B cell (primary cell): ENCODE results near the gene PLA2G2D. TPM values are rescaled to one million over a fixed set of nuclear protein-coding genes. Genes with fewer than 3 reads are reported as not detected.

Source experiments
- ATAC-seq: fragments of 200-7000 bp; cut with Tn5 transposase; one replicate; pipeline ENCODE4 v1.10.0; 2021; ENCODE audit warnings: low read depth, mild to moderate bottlenecking, moderate number of reproducible peaks, moderate library complexity
- CTCF ChIA-PET: fragments of 350-600 bp; sonication (Branson Sonifier 250); formaldehyde crosslinking; loops from one replicate; lab custom pipeline; 2021; ENCODE audit warnings: antibody characterized with exemption, inconsistent platforms; lab: Charles Lee
- POLR2A ChIA-PET: fragments of 350-600 bp; sonication (Branson Sonifier 250); formaldehyde crosslinking; loops from one replicate; lab custom pipeline; 2021; ENCODE audit warnings: antibody characterized with exemption; lab: Charles Lee
- DNase-seq: peaks from one replicate; pipeline ENCODE4 v3.0.0; 2013
- H2AFZ ChIP-seq: 2 replicates; pipeline ENCODE4 v1.6.1; 2012; ENCODE audit warnings: mild to moderate bottlenecking, low read depth, low read length; ENCODE audit not compliant: insufficient read depth, poor library complexity, severe bottlenecking
- H3K27ac ChIP-seq, 2 donors: 1 replicate in 1 of 2; 2 replicates in 1 of 2; pipeline ENCODE4 v1.5.1; 2012 to 2013; ENCODE audit warnings: low read length in 2 of 2, mild to moderate bottlenecking in 2 of 2, moderate library complexity in 1 of 2
- H3K27me3 ChIP-seq, 4 experiments: fragments of 200-600 bp in 1 of 4; sonication (generic) in 1 of 4; replicated peaks in 1 of 4; 1 replicate in 2 of 4; 2 replicates in 2 of 4; pipeline versions ENCODE4 v1.6.1 to v1.7.0; 2013 to 2016; ENCODE audit warnings: low read length in 3 of 4, mild to moderate bottlenecking in 2 of 4, mixed read lengths in 1 of 4, moderate library complexity in 1 of 4; ENCODE audit not compliant: insufficient read depth in 4 of 4, control insufficient read depth in 3 of 4; ENCODE audit errors: control extremely low read depth in 1 of 4
- H3K36me3 ChIP-seq, 2 experiments: replicated peaks in 1 of 2; 1 replicate in 1 of 2; 2 replicates in 1 of 2; pipeline versions ENCODE4 v1.6.1 to v1.7.1; 2013; ENCODE audit warnings: low read length in 1 of 2; ENCODE audit not compliant: insufficient read depth in 2 of 2, control insufficient read depth in 1 of 2; ENCODE audit errors: control extremely low read depth in 1 of 2, extremely low read depth in 1 of 2
- H3K4me1 ChIP-seq, 2 donors: fragments of 200-600 bp in 1 of 2; sonication (generic) in 1 of 2; 1 replicate in 1 of 2; 2 replicates in 1 of 2; pipeline versions ENCODE4 v1.5.1 to v1.6.1; 2013 to 2017; ENCODE audit warnings: low read length in 2 of 2; ENCODE audit not compliant: control insufficient read depth in 2 of 2, insufficient read depth in 2 of 2
- H3K4me2 ChIP-seq: replicated peaks from 2 replicates; pipeline ENCODE3; 2012; ENCODE audit warnings: mild to moderate bottlenecking, low read depth, low read length; ENCODE audit not compliant: poor library complexity, severe bottlenecking
- H3K4me3 ChIP-seq, 5 experiments: fragments of 200-600 bp in 1 of 5; sonication (generic) in 1 of 5; 1 replicate in 3 of 5; 2 replicates in 2 of 5; pipeline versions ENCODE4 v1.5.1 to v1.7.0; 2011 to 2016; ENCODE audit warnings: low read length in 4 of 5, mild to moderate bottlenecking in 4 of 5, low read depth in 2 of 5, control low read depth in 1 of 5, moderate library complexity in 1 of 5; ENCODE audit not compliant: insufficient read depth in 1 of 5; ENCODE audit errors: control extremely low read depth in 1 of 5, extremely low read depth in 1 of 5
- H3K79me2 ChIP-seq: fragments of 200-600 bp; sonication (generic); one replicate; pipeline ENCODE4 v1.6.0; 2016; ENCODE audit warnings: low read length; ENCODE audit not compliant: control insufficient read depth, insufficient read depth
- H3K9ac ChIP-seq: fragments of 200-600 bp; sonication (generic); 2 replicates; pipeline ENCODE4 v1.6.1; 2017; ENCODE audit warnings: mild to moderate bottlenecking, low read length, moderate library complexity
- H3K9me3 ChIP-seq, 3 donors: one replicate each; pipeline versions ENCODE4 v1.6.1 to v1.7.1; 2013; ENCODE audit warnings: low read length in 2 of 3; ENCODE audit not compliant: control insufficient read depth in 2 of 3, insufficient read depth in 1 of 3; ENCODE audit errors: control extremely low read depth in 1 of 3
- H4K20me1 ChIP-seq: 2 replicates; pipeline ENCODE4 v1.6.0; 2012; ENCODE audit warnings: mild to moderate bottlenecking, low read length; ENCODE audit not compliant: insufficient read depth, control insufficient read depth, poor library complexity, severe bottlenecking
- H3K27ac Mint-ChIP-seq: one replicate; pipeline ENCODE4 v1.8.0; 2021; ENCODE audit warnings: mixed read lengths
- H3K27me3 Mint-ChIP-seq: one replicate; pipeline ENCODE4 v1.8.0; 2021; ENCODE audit warnings: mixed read lengths
- H3K4me1 Mint-ChIP-seq: one replicate; pipeline ENCODE4 v1.8.0; 2021; ENCODE audit warnings: mixed read lengths
- H3K4me3 Mint-ChIP-seq: one replicate; pipeline ENCODE4 v1.8.0; 2021; ENCODE audit warnings: mixed read lengths
- H3K9me3 Mint-ChIP-seq: one replicate; pipeline ENCODE4 v1.8.0; 2022; ENCODE audit warnings: mixed read lengths; ENCODE audit not compliant: insufficient read depth
- EZH2 ChIP-seq: IDR thresholded peaks from 2 replicates; pipeline ENCODE4 v1.6.1; 2012; ENCODE audit warnings: borderline replicate concordance, low read depth, mild to moderate bottlenecking, moderate library complexity, low read length; ENCODE audit not compliant: insufficient read depth, poor library complexity, severe bottlenecking
- WGBS: methylation state at CpG from one replicate; pipeline ENCODE4 v1.1.5; 2013; ENCODE audit warnings: missing lambda C conversion rate; ENCODE audit not compliant: insufficient coverage; 5-methylcytosine and 5-hydroxymethylcytosine counted together
- intact Hi-C: fragments of 100-400 bp; cut with micrococcal nuclease; formaldehyde crosslinking; loops from one replicate; pipeline ENCODE4 v1.10.0; 2022
- polyA plus RNA-seq: library from polyadenylated mRNA; depleted of rRNA; stranded (reverse); fragments of >200 nt; gene quantifications from 2 replicates; pipeline ENCODE4 v1.2.3, GENCODE V29; 2012
- total RNA-seq, 2 donors: library from RNA; stranded (reverse); fragments of 120-200 nt in 1 of 2; gene quantifications; 1 replicate in 1 of 2; 2 replicates in 1 of 2; pipeline versions ENCODE4 v1.2.3 to v1.2.4, GENCODE V29; 2013 to 2022
- TF ChIP-seq, protein P1 (sequence below): fragments of 200-600 bp; IDR thresholded peaks from one replicate; pipeline ENCODE4 v1.8.0; 2022; ENCODE audit warnings: antibody characterized with exemption, mild to moderate bottlenecking

PLA2G2D gene
- total and polyA plus RNA-seq, 2 donors (not counting 1 experiment from before 2014, with no cell fraction given): 2.3 to 2.8 TPM

GRCh38 chr1:20142001-20142710 is 22.8 kb upstream of the PLA2G2D start:
- H3K4me2 ChIP-seq: no peak overlapping the region
- H3K9me3 ChIP-seq: peaks cover 0 to 4% (median 0%) of the 10 kb centered on the region in 3 donors
- Mint-ChIP-seq H3K27me3 (peaks cover 4% of the 10 kb centered on the region), H3K4me3 (no peak overlapping the region), H3K27ac (no peak overlapping the region), H3K4me1 (no peaks in the 10 kb centered on the region), H3K9me3 (no peaks in the 10 kb centered on the region)
- no peak overlapping the region for H3K4me3 ChIP-seq
- H3K9ac ChIP-seq: no peak overlapping the region
- no peak overlapping the region for H2AFZ ChIP-seq
- no peak overlapping the region for H3K27ac ChIP-seq
- ChIA-PET POLR2A (no interaction called here), CTCF (no interaction called here)
- intact Hi-C loops: no loop called here
- H4K20me1 ChIP-seq: no peaks in the 10 kb centered on the region
- H3K27me3 ChIP-seq: peaks cover 0 to 6% (median 0%) of the 10 kb centered on the region in 4 experiments
- H3K79me2 ChIP-seq: no peaks in the 10 kb centered on the region
- ATAC-seq (no peak), DNase-seq (no peak)
- no peaks in the 10 kb centered on the region for H3K36me3 ChIP-seq
- WGBS: 93% methylated on average over 11 of the region's 13 CpGs
- H3K4me1 ChIP-seq: no peaks in the 10 kb centered on the region
- TF ChIP-seq, protein P1, sequence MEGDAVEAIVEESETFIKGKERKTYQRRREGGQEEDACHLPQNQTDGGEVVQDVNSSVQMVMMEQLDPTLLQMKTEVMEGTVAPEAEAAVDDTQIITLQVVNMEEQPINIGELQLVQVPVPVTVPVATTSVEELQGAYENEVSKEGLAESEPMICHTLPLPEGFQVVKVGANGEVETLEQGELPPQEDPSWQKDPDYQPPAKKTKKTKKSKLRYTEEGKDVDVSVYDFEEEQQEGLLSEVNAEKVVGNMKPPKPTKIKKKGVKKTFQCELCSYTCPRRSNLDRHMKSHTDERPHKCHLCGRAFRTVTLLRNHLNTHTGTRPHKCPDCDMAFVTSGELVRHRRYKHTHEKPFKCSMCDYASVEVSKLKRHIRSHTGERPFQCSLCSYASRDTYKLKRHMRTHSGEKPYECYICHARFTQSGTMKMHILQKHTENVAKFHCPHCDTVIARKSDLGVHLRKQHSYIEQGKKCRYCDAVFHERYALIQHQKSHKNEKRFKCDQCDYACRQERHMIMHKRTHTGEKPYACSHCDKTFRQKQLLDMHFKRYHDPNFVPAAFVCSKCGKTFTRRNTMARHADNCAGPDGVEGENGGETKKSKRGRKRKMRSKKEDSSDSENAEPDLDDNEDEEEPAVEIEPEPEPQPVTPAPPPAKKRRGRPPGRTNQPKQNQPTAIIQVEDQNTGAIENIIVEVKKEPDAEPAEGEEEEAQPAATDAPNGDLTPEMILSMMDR: no peak
- TF ChIP-seq EZH2: no peak

- Mint-ChIP-seq H3K27me3 (peaks cover 4% of the 10 kb centered on the region), H3K27ac (no peak overlapping the region), H3K4me1 (no peaks in the 10 kb centered on the region), H3K4me3 (no peak overlapping the region), H3K9me3 (no peaks in the 10 kb centered on the region)
- ATAC-seq (no peak), DNase-seq (no peak)
- WGBS: 90% methylated on average over 6 of the region's 7 CpGs
- Histone ChIP-seq H3K4me3 (no peak overlapping the region), H3K79me2 (no peaks in the 10 kb centered on the region), H4K20me1 (no peaks in the 10 kb centered on the region), H3K27ac (no peak overlapping the region), H2AFZ (no peak overlapping the region), H3K27me3 (peaks cover 0 to 6% (median 0%) of the 10 kb centered on the region in 4 experiments), H3K9me3 (peaks cover 0 to 4% (median 0%) of the 10 kb centered on the region in 3 donors), H3K9ac (no peak overlapping the region), H3K4me2 (no peak overlapping the region), H3K4me1 (no peaks in the 10 kb centered on the region), H3K36me3 (no peaks in the 10 kb centered on the region)
- intact Hi-C loops: no loop called here
- CTCF ChIA-PET: no interaction called here
- no peak for TF ChIP-seq EZH2
- POLR2A ChIA-PET: no interaction called here
Measured at GRCh38 chr1:20141466-20141865, 22.1 kb upstream of the PLA2G2D start.
